Colonic mucosa (tissue), 4 donors: Measurements from ENCODE around the gene HYI. TPM values are rescaled to one million over a fixed set of nuclear protein-coding genes. Genes with fewer than 3 reads are reported as not detected.

Source experiments
- DNase-seq: peaks from one replicate; pipeline ENCODE4 v3.0.0-alpha.2; 2020
- H3K27ac ChIP-seq: fragments of 200-600 bp; one replicate; pipeline ENCODE4 v1.8.0; 2021
- H3K27me3 ChIP-seq: fragments of 200-600 bp; one replicate; pipeline ENCODE4 v1.8.0; 2021
- H3K36me3 ChIP-seq: fragments of 200-600 bp; one replicate; pipeline ENCODE4 v1.8.0; 2021
- H3K4me1 ChIP-seq: fragments of 200-600 bp; one replicate; pipeline ENCODE4 v1.8.0; 2021; ENCODE audit warnings: mild to moderate bottlenecking
- H3K4me3 ChIP-seq: fragments of 200-600 bp; one replicate; pipeline ENCODE4 v1.8.0; 2021
- H3K9ac ChIP-seq, 2 donors: one replicate each; pipeline ENCODE4 v1.7.0; 2013; ENCODE audit warnings: control low read depth in 2 of 2, low read depth in 2 of 2, low read length in 2 of 2
- H3K9me3 ChIP-seq: fragments of 200-600 bp; one replicate; pipeline ENCODE4 v1.8.0; 2021
- intact Hi-C: fragments of 100-400 bp; cut with DNase I; formaldehyde crosslinking; loops from one replicate; pipeline ENCODE4 v1.14.1; 2022
- microRNA-seq: library from miRNA; unstranded; fragments of <30 nt; microRNA quantifications from one replicate; pipeline ENCODE4, GENCODE V29; 2019
- total RNA-seq, 2 donors: library from RNA; stranded (reverse); fragmentation: NEBNext Ultra II Directional in 1 of 2; extraction: Animal tissue kit (Norgen Biotek cat#: 25700) in 1 of 2; gene quantifications; one replicate each; pipeline ENCODE4 v1.2.1, GENCODE V29; 2021
- TF ChIP-seq, protein P1 (sequence below): fragments of 200-600 bp; IDR thresholded peaks from one replicate; pipeline ENCODE4 v1.8.0; 2022; ENCODE audit warnings: antibody characterized with exemption, mild to moderate bottlenecking
- donor health status: healthy.
- donor health status: DM: no; HTN: no; CAD: no.
- donor health status: DM: no; HTN: no; CAD: no.

Gene HYI
- total RNA-seq, 2 donors from 2014 or later: 50.8 to 55.6 TPM

DNA sequence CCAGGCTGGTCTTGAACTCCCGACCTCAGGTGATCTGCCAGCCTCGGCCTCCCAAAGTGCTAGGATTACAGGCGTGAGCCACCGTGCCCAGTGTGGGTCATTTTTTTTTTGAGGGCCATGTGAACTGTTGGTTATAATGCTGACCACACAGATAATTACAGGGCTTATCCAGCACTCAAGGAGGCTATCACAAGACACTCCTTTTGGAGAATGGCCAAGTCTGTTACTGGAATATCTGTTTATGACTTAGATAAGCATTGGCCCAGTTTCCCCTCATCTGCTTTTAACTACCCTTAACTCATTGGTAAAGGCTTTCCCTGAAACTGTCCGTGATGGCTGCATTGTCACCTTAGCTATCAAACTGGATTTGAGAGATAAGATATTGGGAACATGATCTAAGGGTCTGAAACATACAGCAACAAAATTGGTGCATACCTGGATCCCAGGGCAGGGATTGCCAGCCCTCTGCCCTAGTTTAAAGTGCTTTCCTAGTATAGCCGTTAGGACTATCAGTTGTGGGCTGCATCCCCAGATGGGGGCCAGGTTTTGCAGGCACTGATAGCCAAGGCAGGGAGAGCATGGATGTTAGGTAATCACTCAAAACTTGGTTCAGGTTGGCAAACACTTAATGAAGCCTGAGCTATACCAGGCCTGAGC, 48.4 kb downstream of the HYI start:
- intact Hi-C loops: no loop called here
- peak overlapping the region; percentile 53 for H3K27ac ChIP-seq
- H3K4me1 ChIP-seq: peaks cover 11% of the 10 kb centered on the region
- TF ChIP-seq, protein P1, sequence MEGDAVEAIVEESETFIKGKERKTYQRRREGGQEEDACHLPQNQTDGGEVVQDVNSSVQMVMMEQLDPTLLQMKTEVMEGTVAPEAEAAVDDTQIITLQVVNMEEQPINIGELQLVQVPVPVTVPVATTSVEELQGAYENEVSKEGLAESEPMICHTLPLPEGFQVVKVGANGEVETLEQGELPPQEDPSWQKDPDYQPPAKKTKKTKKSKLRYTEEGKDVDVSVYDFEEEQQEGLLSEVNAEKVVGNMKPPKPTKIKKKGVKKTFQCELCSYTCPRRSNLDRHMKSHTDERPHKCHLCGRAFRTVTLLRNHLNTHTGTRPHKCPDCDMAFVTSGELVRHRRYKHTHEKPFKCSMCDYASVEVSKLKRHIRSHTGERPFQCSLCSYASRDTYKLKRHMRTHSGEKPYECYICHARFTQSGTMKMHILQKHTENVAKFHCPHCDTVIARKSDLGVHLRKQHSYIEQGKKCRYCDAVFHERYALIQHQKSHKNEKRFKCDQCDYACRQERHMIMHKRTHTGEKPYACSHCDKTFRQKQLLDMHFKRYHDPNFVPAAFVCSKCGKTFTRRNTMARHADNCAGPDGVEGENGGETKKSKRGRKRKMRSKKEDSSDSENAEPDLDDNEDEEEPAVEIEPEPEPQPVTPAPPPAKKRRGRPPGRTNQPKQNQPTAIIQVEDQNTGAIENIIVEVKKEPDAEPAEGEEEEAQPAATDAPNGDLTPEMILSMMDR: no peak
- no peaks in the 10 kb centered on the region for H3K27me3 ChIP-seq
- H3K4me3 ChIP-seq: no peak overlapping the region
- peak; percentile 46 for DNase-seq
- H3K9me3 ChIP-seq: no peaks in the 10 kb centered on the region
- peaks cover 9% of the 10 kb centered on the region for H3K36me3 ChIP-seq
- no peak overlapping the region for H3K9ac ChIP-seq

- intact Hi-C loops: no loop called here
- no peak overlapping the region for H3K27ac ChIP-seq
- peaks cover 9% of the 10 kb centered on the region for H3K36me3 ChIP-seq
- no peak for DNase-seq
- TF ChIP-seq, protein P1: no peak
- no peak overlapping the region for H3K9ac ChIP-seq
- no peaks in the 10 kb centered on the region for H3K9me3 ChIP-seq
- no peak overlapping the region for H3K4me3 ChIP-seq
- no peaks in the 10 kb centered on the region for H3K27me3 ChIP-seq
- peaks cover 11% of the 10 kb centered on the region for H3K4me1 ChIP-seq
Observed at GRCh38 chr1:43404353-43404752, 49.4 kb downstream of the HYI start.

DNA sequence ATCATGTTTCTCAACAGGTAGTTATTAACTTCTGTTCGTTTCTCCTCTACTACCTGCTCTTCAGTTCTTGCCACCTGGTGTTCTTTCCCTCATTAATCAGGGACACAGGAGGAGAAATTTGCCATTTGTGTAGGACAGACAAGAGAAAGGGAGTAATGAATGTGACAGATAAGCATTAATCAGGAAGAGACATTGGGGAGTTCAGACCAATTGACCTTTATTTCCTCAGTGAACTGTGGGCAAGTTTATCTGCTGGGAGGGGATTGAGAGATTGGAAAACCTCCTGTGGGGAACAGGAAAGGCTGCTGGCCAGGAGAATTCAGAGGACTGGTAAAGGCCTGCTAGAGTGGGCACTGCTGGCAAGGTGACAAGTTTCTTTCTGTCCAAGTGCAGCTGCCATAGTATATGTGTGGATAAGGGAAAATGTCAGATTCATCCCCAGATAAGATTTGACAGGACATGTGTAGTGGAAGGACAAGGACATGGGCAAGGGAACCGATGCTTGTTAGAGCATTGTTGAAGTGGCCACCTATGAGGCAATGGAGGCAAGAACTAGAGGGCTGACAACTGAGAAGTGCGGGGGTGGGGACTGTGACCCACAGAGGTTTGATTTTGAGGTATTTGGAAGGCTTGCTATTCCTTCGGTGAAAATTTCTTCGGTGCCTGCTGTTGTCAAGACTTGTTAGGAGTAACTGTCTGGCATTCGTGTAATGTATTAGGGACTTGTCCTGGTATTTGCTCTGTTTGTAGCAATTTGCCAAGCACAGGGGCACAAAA, 51.5 kb downstream of the HYI start:
- TF ChIP-seq, protein P1: no peak
- no peak for DNase-seq
- H3K36me3 ChIP-seq: peaks cover 9% of the 10 kb centered on the region
- intact Hi-C loops: no loop called here
- no peak overlapping the region for H3K4me3 ChIP-seq
- H3K4me1 ChIP-seq: peaks cover 11% of the 10 kb centered on the region
- H3K27me3 ChIP-seq: no peaks in the 10 kb centered on the region
- no peak overlapping the region for H3K9ac ChIP-seq
- H3K27ac ChIP-seq: no peak overlapping the region
- no peaks in the 10 kb centered on the region for H3K9me3 ChIP-seq

Small RNA genes within 50 kb of the gene (microRNA-seq; reads per million reads assigned to microRNA genes)
- not detected for gene MIR6735

Other genes with a start within 250 kb of the HYI start
- gene TMEM125, start 183.9 kb downstream of the HYI start, total RNA-seq: 10 to 100 TPM; 59.8 to 80.0 TPM
- 10 to 100 TPM; 67.4 to 94.3 TPM for gene C1orf210, start 168.3 kb downstream of the HYI start, total RNA-seq
- gene TIE1, start 152.9 kb downstream of the HYI start, total RNA-seq: 1 to 10 TPM; 5.1 to 7.6 TPM
- under 1 TPM in 1 of 2 donors, not detected in 1; 0.12 TPM for gene MPL, start 116.1 kb downstream of the HYI start, total RNA-seq
- 100 to 1,000 TPM in 1 of 2 donors, 10 to 100 TPM in 1; 42.6 to 201 TPM for gene CDC20, start 95.0 kb downstream of the HYI start, total RNA-seq
- gene ELOVL1, start 85.9 kb downstream of the HYI start, total RNA-seq: 100 to 1,000 TPM; 165 to 176 TPM
- gene MED8, start 64.1 kb downstream of the HYI start, total RNA-seq: 10 to 100 TPM; 39.2 to 51.3 TPM
- gene SZT2, start 64.0 kb downstream of the HYI start, total RNA-seq: 10 to 100 TPM; 34.8 to 50.5 TPM
- gene PTPRF, start 77.0 kb upstream of the HYI start, total RNA-seq: 100 to 1,000 TPM; 351 to 449 TPM
- 10 to 100 TPM; 57.0 to 62.4 TPM for gene KDM4A, start 196.2 kb upstream of the HYI start, total RNA-seq